SJSA1 (cell line): ENCODE results near the gene GLT8D1. TPM values are rescaled to one million over a fixed set of nuclear protein-coding genes. Genes with fewer than 3 reads are reported as not detected.

Source experiments
- DNase-seq, 2 experiments: peaks; one replicate each; pipeline ENCODE4 v3.0.0-alpha.2; 2015 to 2020; ENCODE audit warnings: low spot score in 2 of 2, low read depth in 1 of 2
- H3K27ac ChIP-seq: fragments of 250-450 bp; sonication (Bioruptor Pico); 2 replicates; pipeline ENCODE4 v1.5.1; 2020; ENCODE audit warnings: mild to moderate bottlenecking, moderate library complexity
- H3K27me3 ChIP-seq: fragments of 250-450 bp; sonication (Bioruptor Pico); replicated peaks from 2 replicates; pipeline ENCODE4 v1.5.1; 2020; ENCODE audit warnings: mild to moderate bottlenecking, moderate library complexity
- H3K36me3 ChIP-seq: fragments of 250-450 bp; sonication (Bioruptor Pico); 2 replicates; pipeline ENCODE4 v1.5.1; 2020; ENCODE audit warnings: mild to moderate bottlenecking
- H3K4me1 ChIP-seq: fragments of 250-450 bp; sonication (Bioruptor Pico); replicated peaks from 2 replicates; pipeline ENCODE4 v1.6.1; 2021; ENCODE audit warnings: mild to moderate bottlenecking
- H3K4me3 ChIP-seq: fragments of 250-450 bp; sonication (Bioruptor Pico); 2 replicates; pipeline ENCODE4 v1.5.1; 2020; ENCODE audit warnings: mild to moderate bottlenecking
- H3K9me3 ChIP-seq: fragments of 250-450 bp; sonication (Bioruptor Pico); replicated peaks from 2 replicates; pipeline ENCODE4 v1.5.1; 2020; ENCODE audit warnings: mild to moderate bottlenecking
- total RNA-seq: library from RNA; depleted of rRNA; stranded (reverse); fragments of >200 nt; shearing (Covaris generic); gene quantifications from 2 replicates; pipeline ENCODE4 v1.2.3, GENCODE V29; 2014; rRNA removed

The GLT8D1 gene
- total RNA-seq, 1 experiment from 2014 or later = 50.3 TPM

GRCh38 chr3:52649461-52650210 is 56.0 kb downstream of the GLT8D1 start:
- Histone ChIP-seq H3K9me3 (no peaks in the 10 kb centered on the region), H3K27me3 (no peaks in the 10 kb centered on the region), H3K4me1 (no peaks in the 10 kb centered on the region), H3K27ac (no peak overlapping the region), H3K4me3 (no peak overlapping the region), H3K36me3 (peaks cover 75% of the 10 kb centered on the region)
- no peak for DNase-seq

- peaks cover 70% of the 10 kb centered on the region for H3K36me3 ChIP-seq
- H3K4me3 ChIP-seq = no peak overlapping the region
- H3K27me3 ChIP-seq = no peaks in the 10 kb centered on the region
- H3K27ac ChIP-seq = no peak overlapping the region
- no peaks in the 10 kb centered on the region for H3K9me3 ChIP-seq
- no peaks in the 10 kb centered on the region for H3K4me1 ChIP-seq
- no peak for DNase-seq
These were observed 60.0 kb downstream of the GLT8D1 start for GRCh38 chr3:52645549-52645948.

Other genes with a start within 250 kb of the GLT8D1 start
- gene STAB1, start 210.5 kb downstream of the GLT8D1 start, total RNA-seq = not detected in 2 replicates
- 39.5 and 74.6 TPM in 2 replicates for gene NT5DC2, start 171.9 kb downstream of the GLT8D1 start, total RNA-seq
- 1.1 and 37.2 TPM in 2 replicates for gene UQCC5, start 169.2 kb downstream of the GLT8D1 start, total RNA-seq
- gene PBRM1, start 19.9 kb downstream of the GLT8D1 start, total RNA-seq = 39.3 and 39.6 TPM in 2 replicates
- gene GNL3, start 19.8 kb downstream of the GLT8D1 start, total RNA-seq = 92.6 and 134 TPM in 2 replicates
- 94.7 and 111 TPM in 2 replicates for gene SPCS1, start 315 bp upstream of the GLT8D1 start, total RNA-seq
- gene NEK4, start 65.1 kb upstream of the GLT8D1 start, total RNA-seq = 8.3 and 12.6 TPM in 2 replicates
- gene ITIH1, start 71.8 kb upstream of the GLT8D1 start, total RNA-seq = not detected in 2 replicates
- 4.0 and 8.9 TPM in 2 replicates for gene ITIH3, start 89.0 kb upstream of the GLT8D1 start, total RNA-seq
- not detected in 2 replicates for gene ITIH4, start 124.9 kb upstream of the GLT8D1 start, total RNA-seq
- gene MUSTN1, start 129.2 kb upstream of the GLT8D1 start, total RNA-seq = not detected in 2 replicates
- 14.5 and 14.8 TPM in 2 replicates for gene STIMATE, start 191.8 kb upstream of the GLT8D1 start, total RNA-seq